Endometrial microvascular endothelial cells (primary cell): Measurements from ENCODE around the gene STPG3. TPM values are rescaled to one million over a fixed set of nuclear protein-coding genes. Genes with fewer than 3 reads are reported as not detected.
"Not testable (repeated sequence)": the region's sequence is repeated elsewhere in the genome, so short reads cannot be mapped to it uniquely, and the experiment has no call there.

ENCODE experiments used
- in situ Hi-C: cut with HindIII; loops from 2 replicates; pipeline ENCODE4 v1.10.0; 2017; ENCODE audit warnings: low sequenced_read_pairs, low pct_unique_long_range_greater_than_20kb; ENCODE audit errors: inconsistent ontology term
- total RNA-seq: library from RNA; depleted of rRNA; stranded (reverse); fragments of >200 nt; gene quantifications from one replicate; pipeline ENCODE4 v1.2.3, GENCODE V29; 2015; ENCODE audit errors: inconsistent ontology term

STPG3 gene
- total RNA-seq, 1 donor from 2014 or later: not detected

DNA sequence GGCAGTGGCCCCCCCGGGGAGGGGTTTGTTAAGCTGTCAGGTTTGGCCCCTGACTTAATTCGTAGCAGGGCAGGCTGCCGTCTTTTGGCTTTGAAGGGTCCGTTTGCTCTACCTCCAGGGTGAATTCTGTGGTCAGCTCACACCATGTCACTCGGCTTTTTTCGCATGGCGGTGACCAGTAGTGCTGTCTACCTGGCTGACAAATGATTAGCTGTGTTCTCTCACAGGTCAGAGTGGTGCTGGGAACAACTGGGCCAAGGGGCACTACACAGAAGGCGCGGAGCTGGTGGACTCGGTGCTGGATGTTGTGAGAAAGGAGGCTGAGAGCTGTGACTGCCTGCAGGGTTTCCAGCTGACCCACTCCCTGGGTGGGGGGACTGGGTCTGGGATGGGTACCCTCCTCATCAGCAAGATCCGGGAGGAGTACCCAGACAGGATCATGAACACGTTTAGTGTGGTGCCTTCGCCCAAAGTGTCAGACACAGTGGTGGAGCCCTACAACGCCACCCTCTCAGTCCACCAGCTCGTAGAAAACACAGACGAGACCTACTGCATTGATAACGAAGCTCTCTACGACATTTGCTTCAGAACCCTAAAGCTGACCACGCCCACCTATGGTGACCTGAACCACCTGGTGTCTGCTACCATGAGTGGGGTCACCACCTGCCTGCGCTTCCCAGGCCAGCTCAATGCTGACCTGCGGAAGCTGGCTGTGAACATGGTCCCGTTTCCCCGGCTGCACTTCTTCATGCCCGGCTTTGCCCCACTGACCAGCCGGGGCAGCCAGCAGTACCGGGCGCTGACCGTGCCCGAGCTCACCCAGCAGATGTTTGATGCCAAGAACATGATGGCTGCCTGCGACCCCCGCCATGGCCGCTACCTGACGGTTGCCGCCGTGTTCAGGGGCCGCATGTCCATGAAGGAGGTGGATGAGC is 8.6 kb upstream of the STPG3 start:
- in situ Hi-C loops: no loop called here

DNA sequence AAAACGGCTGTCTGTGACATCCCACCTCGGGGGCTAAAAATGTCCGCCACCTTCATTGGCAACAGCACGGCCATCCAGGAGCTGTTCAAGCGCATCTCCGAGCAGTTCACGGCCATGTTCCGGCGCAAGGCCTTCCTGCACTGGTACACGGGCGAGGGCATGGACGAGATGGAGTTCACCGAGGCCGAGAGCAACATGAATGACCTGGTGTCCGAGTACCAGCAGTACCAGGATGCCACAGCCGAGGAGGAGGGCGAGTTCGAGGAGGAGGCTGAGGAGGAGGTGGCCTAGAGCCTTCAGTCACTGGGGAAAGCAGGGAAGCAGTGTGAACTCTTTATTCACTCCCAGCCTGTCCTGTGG is 7.8 kb upstream of the STPG3 start:
- in situ Hi-C loops: not testable (repeated sequence)

DNA sequence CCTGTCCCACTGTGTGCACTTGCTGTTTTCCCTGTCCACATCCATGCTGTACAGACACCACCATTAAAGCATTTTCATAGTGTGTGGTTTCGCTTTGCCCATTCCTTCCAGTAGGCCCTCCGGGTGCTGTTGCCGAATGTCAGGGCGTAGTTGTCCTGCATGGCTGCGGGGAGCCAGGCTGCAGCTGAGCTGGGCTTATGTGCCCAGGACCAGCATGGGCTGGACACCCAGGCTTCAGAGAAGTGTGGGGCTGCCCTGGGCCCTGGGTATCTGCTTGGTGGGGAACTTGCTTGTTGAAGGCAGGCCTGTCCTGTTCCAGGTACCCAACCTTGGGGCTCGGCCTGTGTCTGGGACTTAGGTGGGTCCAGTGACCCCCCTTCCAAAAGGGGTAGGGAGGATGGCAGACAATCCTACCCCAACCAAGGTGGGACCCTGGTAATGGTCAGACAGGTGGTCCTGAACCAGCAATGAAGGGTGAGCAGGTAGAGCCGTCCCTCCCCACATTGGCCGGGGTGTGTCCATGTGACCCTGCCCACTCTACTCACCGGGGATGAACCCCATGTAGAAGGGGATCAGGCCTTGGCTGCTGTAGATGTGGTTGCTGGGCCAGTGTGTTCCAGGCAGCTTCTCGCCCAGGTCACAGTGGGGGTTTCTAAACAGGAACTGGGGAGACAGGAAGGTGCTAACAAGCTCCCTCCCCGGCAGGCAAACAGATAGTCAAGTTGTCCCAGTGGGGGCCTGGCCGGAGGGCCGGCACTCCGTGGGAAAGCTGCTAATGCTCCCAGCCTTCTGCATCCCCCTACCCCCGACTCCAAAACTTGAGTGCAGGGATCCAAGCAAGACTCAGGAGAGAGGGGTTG is 7.2 kb upstream of the STPG3 start:
- in situ Hi-C loops: no loop called here

DNA sequence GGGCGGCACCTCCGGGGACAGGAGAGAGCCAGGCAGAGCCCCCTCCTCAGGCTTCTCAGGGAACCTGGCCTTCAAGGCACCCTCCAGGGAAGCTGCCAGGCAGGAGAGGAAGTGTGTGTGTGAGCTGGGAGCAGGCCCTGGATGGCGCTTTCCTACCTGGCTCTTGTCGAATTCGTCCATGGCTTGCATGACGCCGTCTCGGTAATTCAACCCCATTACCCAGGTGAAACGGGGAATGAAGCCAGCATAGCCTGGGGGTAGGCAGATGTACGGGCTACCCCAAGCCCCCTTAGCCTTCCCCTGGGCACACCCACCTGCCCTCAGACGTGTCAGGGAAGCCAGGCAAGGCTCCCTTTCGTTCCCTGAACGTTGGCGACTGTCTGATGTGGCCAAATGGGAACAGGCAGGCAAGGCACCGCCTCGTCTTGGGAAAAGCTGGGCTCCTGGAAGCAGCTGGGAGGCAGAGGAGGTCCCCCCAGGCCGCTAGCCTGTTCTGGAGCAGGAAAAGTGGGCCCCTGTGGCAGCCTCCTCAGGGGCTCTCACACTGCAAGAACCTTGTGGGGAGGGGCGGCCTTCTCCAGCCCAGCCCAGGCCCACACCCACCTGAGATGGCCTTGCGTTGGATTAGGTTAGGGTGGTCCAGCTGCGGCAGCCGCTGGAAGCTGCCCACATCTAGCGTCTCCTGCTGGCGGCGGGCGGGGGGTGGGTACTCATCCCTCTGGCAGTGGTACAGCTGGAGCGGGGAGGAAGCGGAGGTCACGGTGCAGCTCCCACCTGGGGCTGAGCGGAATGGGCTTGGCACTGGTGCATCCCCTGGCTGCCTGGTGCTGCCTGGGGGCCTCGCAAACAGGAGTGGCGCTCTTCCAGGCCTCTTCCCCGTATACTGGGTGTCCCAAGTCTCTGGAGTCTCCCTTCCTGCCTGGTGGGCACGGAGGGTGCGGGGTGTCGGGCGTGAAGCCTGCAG is 6.3 kb upstream of the STPG3 start:
- in situ Hi-C loops: no loop called here

DNA sequence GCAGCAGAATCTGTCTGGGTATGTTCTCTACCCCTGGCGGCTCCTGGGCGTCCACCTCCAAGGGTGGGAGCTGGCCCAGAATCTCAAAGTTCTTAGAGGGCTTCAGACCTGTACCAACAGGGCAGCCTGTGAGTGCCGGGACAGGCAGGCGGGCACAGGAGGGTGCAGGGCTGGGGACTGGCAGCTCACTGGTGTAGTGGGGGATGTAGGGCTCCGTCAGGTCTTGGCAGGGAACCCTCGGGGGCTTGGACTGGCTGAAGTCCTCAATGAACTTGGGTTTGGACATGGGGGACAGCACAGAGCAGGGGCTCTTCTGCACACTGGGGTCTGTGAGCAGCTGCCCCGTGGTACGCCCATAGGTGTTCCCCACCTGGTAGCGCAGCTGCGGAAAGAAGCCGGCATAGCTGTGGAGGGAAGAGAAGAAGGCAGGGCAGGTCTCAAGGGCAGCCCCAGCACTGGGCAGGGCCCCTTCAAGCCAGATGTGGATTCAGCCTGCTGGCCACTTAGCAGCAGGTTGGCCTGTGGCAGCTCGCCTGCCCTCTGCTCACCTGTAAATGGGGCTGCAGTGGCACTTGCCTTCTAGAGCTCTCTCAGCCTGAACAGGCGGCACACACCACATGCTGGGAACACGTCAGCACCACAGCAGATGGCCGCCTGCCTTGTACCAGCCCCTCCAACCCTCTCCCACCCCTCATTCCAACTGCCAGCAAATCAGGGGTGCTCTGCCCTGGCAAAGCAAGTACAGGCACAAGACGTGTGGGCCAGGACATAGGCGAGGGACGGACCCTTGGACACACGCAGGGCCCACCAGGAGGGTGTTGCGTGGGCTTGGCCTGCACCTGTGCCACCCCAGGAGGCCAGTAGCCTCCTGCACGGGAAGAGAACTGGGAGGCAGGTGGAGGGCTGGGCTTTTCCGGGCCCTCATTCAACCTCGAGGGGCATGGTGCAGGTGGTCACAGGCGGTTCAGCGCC is 5.3 kb upstream of the STPG3 start:
- in situ Hi-C loops: no loop called here

DNA sequence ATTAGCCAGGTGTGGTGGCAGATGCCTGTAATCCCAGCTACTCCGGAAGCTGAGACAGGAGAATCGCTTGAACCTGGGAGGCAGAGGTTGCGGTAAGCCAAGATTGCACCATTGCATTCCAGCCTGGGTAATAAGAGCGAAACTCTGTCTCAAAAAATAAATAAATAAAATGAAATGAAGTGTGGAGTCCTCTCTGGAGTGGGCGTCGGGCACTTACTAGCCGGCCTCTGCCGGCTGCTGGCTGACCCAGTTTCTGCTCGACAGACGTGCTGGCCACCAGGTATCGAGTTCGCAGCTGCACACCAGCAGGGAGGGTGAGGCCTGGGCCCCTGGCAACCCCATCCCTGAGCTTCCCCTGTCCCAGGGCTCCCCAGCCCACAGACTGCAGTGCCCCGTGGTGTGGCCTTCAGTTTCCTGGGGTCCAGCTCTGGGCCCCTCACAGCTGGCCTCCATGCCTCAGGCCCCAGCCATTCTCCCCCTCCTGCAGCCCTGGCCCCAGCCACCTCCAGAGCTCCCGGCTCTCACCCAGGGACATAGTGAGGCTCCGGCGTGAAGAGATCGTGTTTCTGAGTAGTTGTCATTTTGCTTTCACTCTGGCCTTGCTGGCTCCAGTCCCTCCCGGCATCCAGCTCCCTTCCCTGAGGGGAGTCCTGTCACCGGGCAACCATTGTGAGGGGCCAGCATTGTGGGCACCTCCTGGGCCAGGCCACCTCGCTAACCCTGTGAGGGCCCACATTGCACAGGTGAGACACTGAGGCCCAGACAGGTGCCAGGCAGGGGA is 3.8 kb upstream of the STPG3 start:
- in situ Hi-C loops: no loop called here

DNA sequence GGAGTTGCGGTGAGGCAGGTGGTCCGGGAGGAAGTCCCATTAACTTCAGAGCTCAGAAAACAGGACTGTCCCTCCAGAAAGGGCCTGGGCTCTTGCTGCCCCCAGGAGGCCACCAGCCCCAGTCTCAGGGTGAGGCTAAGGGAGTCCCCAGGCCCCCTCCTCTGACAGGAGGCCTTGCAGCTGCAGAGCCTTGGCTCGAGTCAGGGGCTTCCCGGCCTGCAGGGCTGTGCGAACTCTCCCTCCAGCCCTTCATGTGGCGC is 3.2 kb upstream of the STPG3 start:
- in situ Hi-C loops: no loop called here

DNA sequence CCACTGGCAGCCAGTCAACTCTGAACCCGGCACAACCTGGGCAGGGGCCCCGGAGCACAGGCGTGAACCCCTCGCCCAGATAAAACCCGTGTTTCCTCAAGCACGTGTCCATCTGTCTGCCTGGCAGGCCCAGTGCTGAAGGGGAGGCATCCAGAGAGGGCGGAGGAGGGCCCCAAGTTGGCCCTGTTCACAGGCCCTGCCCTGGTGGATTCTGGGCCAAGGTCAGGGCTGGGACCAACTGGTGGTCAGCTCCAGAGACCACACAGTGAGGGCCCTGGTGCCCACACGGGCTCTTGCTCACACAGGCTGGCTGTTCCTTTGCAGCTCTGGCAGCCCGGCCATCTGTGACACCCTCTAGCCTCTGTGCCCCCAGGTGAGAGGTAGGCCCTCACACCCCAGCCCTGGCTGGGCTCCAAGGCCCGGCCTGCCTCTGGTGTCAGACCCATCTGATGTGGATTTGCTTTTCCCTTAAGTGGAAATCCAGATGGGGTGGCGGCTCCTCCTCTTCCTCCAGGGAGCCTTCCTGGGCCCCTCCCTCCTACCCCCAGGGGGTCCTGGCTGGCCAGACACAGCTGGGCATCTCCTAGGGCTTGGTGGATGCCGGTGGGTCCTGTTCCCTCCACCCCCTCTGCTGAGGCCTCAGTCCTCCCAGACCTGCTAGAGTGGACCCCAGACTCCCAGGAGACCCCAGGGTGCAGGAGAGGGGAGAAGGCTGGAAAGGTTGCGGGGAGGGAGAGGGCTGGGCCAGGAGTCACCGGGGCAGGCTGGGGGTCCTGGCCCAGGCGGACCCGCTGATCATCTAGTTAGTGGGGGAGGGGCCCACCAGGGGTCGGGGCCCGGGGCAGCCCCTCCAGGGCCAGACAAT is 525 bp upstream of the STPG3 start:
- in situ Hi-C loops: no loop called here

DNA sequence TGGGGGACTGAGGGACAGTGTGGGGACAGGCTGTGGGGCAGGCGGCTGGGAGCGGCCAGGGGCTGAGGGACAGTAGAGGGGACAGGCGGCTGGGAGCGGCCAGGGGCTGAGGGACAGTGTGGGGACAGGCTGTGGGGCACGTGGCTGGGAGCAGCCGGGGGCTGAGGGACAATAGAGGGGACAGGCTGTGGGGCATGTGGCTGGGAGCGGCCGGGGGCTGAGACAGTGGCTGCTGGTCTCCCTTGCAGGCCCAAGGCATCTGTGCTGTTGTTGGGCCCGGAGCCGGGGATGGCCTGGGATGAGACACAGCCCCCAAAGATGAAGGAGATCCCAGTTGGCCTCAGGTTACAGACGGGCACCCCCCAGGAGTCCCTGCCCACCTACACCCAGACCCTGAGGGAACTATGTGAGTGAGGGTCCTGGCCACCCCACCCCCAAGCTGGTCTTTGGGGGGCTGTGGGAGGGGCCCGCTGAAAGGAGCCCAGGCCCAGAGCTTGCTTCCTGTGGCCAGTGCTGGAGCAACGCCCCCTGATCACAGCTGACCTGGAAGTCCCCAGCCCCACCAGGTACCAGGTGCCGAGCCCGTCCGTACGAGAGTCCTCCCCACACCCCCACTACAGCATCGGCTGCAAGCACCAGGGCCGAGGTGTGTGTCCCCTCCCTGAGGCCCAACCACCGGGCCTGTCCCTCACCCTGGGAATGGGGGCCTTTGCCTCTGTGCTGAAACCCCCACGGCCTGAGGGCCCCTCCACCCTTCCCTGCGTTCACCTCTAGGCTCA is 593 bp downstream of the STPG3 start:
- in situ Hi-C loops: no loop called here

DNA sequence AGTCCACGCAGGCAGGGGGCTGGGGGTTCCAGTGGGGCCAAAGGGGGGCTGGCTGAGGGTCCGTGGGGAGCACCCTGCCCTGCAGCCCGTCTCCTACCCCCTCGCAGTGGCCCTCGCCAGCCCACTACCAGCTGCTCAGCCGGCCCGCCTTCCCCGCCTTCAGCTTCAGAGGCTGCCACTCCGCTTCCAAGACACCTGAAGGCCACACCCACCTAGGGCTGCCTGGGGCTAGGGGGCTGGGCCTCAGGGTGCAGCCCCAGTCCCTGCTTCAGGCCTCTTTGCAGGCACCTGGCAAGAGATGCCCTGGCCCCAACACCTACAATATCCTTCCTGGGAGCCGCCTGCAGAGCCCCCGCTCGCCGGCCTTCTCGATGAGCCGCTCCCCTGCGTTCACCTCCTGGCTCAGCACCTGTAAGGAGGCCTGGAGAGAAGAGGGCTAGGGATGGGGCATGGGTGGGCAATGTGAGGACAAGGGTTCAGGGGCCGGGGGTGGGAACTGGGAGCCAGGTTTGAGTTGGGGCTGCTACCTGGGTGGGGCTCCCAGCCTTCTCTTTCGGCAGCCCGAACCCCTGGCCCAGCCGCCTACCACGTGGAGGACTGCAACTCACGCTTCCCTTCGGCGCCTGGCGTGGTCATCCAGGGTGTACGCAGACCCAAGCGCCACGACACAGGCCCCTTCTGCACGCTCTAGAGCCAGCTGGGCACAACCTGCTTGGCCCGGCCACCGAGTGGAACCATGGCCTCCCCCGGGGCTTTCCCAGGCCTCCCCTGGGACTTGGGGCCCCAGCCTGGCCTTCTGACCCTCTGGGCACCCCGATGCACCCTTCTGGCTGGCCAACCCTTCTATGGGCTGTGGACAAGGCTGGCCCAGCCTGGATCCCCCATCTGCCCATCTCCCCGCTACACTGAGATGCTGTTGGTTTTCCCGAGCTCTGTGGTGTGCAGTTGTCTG is 1.7 kb downstream of the STPG3 start:
- in situ Hi-C loops: no loop called here

DNA sequence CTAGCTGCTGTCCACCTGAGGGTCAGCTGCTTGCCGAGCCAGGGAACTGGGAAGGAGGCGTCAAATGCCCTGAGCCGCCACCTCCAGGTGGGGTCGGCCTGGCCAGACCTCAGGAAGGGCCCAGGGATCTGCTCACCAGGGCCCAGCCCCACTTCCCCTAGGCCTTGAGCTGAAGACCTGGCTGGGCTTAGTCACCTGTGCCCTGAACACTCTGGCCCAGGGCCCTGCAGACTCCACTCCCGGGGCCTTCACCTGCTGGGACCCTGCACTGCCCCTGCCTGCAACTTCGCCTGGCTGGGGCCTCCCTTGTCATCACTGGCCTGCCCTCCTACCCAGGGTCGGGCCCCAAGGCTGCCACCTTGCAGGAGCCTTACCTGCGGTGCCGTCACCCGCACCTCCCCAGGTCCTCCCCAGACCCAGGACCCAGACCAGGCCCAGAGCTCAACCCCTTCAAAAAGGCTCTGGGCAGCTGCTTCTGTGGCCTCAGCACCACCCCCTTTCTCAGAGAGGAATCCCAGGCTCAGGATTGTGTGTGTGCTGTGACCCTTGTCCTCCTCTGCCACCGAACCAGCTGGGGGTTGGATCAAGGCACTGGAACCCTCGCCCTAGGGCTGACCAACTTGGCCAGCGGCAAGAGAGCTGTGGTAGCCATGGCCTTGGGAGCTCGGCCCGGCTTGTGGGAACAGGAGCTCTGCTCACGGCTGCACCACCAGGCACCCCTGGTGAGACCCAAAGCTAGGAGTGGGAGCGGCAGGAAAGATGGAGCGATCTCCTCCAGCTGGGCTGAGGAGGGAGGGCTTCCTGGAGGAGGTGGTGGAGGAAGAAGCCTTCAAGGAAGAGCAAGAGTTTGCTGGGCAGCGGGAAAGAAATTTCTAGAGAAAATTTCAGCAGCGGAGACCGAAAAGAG is 2.9 kb downstream of the STPG3 start:
- in situ Hi-C loops: no loop called here

DNA sequence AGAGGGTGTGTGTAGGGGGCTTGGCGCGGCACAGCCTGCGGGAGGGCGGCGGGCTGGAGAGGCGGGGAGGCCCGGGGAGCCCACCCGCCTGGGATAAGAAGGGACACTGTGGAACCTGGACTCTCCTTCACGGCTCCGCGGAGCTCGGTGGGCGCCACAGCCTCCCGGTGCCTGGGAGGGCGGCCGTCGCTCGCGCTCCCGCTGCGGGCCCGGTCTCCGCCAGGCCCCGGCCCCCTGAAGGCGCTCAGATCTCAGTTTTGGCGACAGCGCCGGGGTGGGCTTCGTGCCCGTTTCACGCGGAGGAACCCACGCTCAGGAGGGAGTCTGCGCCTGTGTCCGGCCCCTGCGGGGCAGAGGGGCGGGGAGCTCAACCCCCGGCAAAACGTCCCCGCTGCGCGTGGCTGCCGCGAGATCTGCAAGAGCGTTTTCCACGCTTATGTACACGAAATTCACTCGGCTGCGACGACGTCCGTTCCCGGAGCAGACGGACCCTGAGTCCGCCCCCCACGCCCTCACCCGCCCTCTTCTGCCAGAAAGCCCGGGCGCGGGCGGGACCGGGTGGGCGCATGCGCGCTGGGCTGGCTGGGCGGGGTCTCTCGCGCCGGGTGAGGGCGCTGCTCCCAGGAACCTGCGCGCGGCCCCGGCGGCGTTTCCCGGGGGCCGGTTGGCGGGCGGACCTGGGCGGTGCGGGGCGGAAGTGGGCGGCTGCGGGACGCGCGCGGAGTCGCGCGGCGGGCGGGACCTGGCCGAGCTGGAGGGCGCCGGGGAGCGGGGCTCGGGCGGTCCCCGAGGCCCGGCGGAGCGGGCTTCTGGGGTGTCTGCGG is 3.8 kb downstream of the STPG3 start, which contains the start of gene NELFB:
TSS of gene NELFB (plus strand) at position 704 of the 824 bp plus-strand sequence.
- in situ Hi-C loops: no loop called here
